Measurements from ENCODE around the gene HIVEP2.

DNA sequence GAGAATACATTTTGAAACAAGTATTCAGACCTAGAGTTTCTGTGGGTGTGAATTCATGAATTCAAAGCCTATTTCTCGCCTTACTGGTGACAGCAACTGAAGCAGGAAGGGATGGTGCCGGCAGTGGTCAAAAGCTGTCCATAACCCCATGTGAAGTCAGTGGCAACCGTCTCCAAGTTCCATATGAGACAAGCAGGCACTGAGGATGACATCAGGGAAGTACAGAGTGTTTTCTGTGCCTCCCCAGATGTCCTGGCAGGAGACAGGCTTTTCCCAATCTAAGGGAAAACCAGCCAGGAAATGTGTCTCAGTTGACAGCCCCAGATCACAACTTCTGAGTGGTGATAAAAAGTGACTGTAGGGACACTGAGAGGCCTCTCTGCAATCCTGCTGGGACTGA is 66.6 kb downstream of the HIVEP2 start:
- TF ChIP-seq YY1 (IDR thresholded peaks at IDR 0.05; ENCODE audit: insufficient read depth, insufficient read length) (no peak), ZNF274 (IDR thresholded peaks at IDR 0.05; ENCODE audit: low read depth, low read length) (no peak), SUZ12 (IDR thresholded peaks at IDR 0.05; ENCODE audit: extremely low read depth, insufficient read depth, insufficient read length) (no peak)
